ENCODE measurements around the gene PRPS1L1.
A peak's percentile ranks its signal among the peaks of the same experiment; 100 is the strongest.

The PRPS1L1 gene

DNA sequence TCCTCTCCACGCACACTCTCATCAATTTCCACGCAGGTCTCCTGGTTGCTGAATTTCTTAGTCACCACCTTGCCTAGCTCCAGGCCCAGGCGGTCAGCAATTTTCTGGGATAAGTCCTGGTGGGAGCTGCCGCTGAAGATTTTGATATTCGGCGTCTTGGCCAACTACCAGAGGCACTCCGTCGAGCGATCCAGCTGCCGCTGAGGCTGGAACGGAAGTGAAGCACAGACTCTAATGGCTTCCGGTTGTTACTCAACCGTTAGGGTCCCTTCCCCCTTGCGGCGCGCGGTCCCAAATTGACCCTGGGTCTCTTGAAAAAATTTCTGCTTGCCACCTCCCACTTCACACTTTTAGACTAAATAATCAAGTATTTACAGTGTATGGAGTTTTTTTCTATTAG, at the start of gene PRPS1L1:
PRPS1L1 (minus strand) TSS at position 219 of the 400 bp plus-strand sequence.
- no peak within 1 kb of the TSS for H3K27ac ChIP-seq
- no peak for DNase-seq (ENCODE audit: low read depth, low spot score)

DNA sequence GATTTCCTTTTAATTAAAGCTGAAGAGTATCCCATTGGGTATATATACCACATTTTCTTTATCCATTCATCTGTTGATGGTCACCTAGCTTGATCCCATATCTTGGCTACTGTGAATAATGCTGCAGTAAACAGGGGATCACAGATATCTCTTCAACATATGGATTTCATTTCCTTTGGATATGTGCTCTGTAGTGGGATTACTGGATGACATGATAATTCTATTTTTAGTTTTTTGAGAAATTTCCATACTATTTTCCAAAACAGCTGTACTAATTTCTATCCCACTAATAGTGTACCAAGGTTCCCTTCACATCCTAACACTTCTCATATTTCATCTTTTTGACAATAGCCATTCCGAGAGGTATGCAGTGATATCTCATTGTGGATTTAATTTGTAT, 48.8 kb upstream of the PRPS1L1 start:
- no peak for DNase-seq (ENCODE audit: low read depth, low spot score)
- H3K27ac ChIP-seq = no peak overlapping the region

DNA sequence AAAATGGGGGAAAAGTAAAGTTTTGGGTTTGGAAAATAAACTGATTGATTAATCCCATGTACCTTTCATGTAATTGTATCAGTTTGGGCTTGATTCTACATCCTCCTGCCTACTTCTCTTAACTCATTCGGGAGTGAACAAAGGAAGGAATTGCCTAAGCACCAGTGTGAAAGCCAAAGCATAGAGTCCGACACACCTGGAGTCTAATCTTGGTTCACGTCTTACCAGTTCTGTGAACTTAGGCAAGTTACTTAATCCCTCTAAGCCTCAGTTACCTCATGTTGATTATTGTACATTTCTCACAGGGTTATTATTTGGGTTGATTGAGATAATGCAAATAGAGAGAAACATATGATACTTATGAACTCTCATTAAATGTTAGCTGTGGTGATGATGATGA, 41.1 kb upstream of the PRPS1L1 start:
- DNase-seq (ENCODE audit: low read depth, low spot score) = no peak
- no peak overlapping the region for H3K27ac ChIP-seq

GRCh38 chr7:18064242-18064838, 36.7 kb upstream of the PRPS1L1 start:
- DNase-seq (ENCODE audit: low read depth, low spot score) = no peak

GRCh38 chr7:18063149-18063901, 35.7 kb upstream of the PRPS1L1 start:
- no peak for DNase-seq (ENCODE audit: low read depth, low spot score)
- H3K27ac ChIP-seq = no peak overlapping the region

More at GRCh38 chr7:18064242-18064838, 36.7 kb upstream of the PRPS1L1 start:
- H3K27ac ChIP-seq = no peak overlapping the region

GRCh38 chr7:18059171-18059570, 31.5 kb upstream of the PRPS1L1 start:
- no peak for DNase-seq (ENCODE audit: low read depth, low spot score)
- no peak overlapping the region for H3K27ac ChIP-seq

DNA sequence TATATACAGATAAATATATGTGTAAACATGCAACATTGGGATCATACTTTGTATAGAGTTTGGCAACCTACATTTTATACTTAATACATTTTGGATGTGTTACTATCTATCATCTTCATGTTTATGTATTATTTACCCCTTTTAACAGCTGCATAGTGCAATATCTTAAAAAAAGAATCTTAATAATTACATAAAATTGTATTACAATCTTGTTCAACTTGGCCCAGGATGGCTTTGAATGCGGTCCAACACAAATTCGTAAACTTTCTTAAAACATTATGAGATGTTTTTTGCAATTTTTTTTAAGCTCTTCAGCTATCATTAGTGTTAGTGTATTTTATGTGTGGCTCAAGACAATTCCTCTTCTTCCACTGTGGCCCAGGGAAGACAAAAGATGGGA, 26.3 kb upstream of the PRPS1L1 start:
- DNase-seq (ENCODE audit: low read depth, low spot score) = no peak

DNA sequence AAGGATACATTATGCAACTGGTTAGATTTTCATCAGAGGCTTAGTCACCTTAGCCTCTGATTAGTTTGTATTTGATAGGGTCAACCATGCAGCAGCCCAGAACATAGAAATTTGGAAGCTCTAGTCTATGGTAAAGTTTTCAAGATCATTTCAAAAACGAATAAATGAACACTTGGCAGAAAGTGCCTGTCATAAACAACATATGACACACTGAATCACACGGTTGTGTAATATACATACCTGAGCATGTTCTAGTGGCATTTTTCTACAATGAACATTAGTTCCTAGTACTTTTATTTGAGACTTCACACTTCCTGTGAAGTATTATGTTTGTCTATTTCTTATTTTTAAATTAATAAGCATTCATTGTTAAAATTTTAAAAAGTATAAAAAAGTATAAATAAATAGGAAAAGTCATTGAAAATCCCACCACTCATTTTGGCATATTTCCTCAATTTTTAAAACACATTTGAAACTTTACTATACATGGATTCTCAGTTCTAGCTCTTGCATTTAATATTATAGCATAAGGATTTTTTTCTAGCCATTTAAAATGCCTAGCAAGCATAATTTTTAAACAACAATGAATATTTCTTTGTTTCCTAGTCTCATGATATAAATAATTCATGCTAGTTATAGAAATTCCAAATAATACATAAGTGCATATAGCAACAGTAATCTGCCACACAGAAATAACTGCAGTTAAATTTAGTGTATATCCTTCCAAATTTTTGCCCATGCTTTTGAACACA, 25.7 kb upstream of the PRPS1L1 start:
- peak; percentile 27 for DNase-seq (ENCODE audit: low read depth, low spot score)
- peak overlapping the region; percentile 17 for H3K27ac ChIP-seq

More for the DNA sequence above, 26.3 kb upstream of the PRPS1L1 start:
- no peak overlapping the region for H3K27ac ChIP-seq

- H3K27ac ChIP-seq = no peak overlapping the region
- DNase-seq (ENCODE audit: low read depth, low spot score) = no peak
Measured at GRCh38 chr7:18049262-18049661, 21.6 kb upstream of the PRPS1L1 start.

GRCh38 chr7:18046601-18047000, 19.0 kb upstream of the PRPS1L1 start:
- no peak overlapping the region for H3K27ac ChIP-seq
- DNase-seq (ENCODE audit: low read depth, low spot score) = no peak

- H3K27ac ChIP-seq = no peak overlapping the region
Measured at GRCh38 chr7:18045171-18045570, 17.5 kb upstream of the PRPS1L1 start.

GRCh38 chr7:18041191-18041590, 13.5 kb upstream of the PRPS1L1 start:
- no peak overlapping the region for H3K27ac ChIP-seq
- no peak for DNase-seq (ENCODE audit: low read depth, low spot score)

More at GRCh38 chr7:18045171-18045570, 17.5 kb upstream of the PRPS1L1 start:
- no peak for DNase-seq (ENCODE audit: low read depth, low spot score)

DNA sequence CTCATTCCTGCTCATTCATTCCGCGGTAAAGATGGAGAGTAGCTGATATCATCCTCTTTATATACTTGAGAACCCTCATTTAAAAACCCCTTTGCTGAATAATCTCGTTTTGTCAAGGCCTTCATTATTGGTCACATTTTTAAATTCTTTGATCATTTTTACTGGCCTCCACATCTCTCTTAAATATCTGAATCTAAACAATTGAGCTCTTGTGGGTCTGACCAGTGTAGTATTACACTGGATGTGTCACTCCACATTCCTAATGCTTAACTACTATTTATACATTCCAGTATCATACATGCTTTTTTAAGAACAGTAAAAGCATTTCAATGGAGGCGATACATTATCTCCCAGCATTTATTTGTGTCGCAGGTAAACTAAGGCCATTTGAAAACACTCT, 12.6 kb upstream of the PRPS1L1 start:
- no peak overlapping the region for H3K27ac ChIP-seq
- DNase-seq (ENCODE audit: low read depth, low spot score) = peak; percentile 14

DNA sequence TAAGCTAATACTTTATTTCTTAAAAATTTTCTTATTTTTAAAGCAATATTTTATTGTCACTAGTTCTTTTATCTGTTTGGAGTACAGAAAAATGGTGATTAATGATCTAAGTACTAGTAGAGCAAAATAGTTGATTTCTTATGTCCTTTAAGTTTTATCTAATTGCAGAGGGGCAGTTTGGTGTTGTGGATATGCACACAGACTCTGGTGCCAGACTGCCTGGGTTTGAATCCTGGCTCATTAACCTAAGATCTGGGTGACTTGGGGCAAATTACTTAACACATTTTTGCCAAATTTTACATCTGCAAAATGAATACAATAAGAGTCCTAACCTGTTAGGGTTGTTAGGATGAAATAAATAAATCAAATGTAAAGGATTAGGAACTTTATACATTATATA, 10.7 kb upstream of the PRPS1L1 start:
- no peak for DNase-seq (ENCODE audit: low read depth, low spot score)
- H3K27ac ChIP-seq = no peak overlapping the region

- no peak for DNase-seq (ENCODE audit: low read depth, low spot score)
- no peak overlapping the region for H3K27ac ChIP-seq
Measured at GRCh38 chr7:18037609-18038008, 10.0 kb upstream of the PRPS1L1 start.

GRCh38 chr7:18036783-18037182, 9.1 kb upstream of the PRPS1L1 start:
- H3K27ac ChIP-seq = no peak overlapping the region
- no peak for DNase-seq (ENCODE audit: low read depth, low spot score)

DNA sequence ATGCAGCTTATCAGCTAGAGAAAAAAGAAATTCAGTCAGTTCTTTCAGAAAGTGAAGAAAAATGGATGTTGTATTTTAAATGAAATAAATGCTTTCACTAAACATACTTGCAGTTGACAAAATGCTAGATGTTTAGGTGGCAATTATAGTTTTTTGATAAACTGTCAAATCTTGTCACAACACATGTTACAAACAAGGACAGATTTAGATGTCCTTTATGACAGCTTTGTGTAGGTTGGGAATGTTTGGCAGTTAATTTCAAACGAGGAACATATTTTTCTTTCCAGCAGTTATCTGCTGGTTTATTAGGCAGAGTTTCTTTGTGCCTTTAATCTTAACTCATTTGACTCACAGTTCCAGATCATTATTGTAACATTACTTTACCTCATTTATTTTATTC, 3.1 kb upstream of the PRPS1L1 start:
- H3K27ac ChIP-seq = no peak overlapping the region
- DNase-seq (ENCODE audit: low read depth, low spot score) = no peak

DNA sequence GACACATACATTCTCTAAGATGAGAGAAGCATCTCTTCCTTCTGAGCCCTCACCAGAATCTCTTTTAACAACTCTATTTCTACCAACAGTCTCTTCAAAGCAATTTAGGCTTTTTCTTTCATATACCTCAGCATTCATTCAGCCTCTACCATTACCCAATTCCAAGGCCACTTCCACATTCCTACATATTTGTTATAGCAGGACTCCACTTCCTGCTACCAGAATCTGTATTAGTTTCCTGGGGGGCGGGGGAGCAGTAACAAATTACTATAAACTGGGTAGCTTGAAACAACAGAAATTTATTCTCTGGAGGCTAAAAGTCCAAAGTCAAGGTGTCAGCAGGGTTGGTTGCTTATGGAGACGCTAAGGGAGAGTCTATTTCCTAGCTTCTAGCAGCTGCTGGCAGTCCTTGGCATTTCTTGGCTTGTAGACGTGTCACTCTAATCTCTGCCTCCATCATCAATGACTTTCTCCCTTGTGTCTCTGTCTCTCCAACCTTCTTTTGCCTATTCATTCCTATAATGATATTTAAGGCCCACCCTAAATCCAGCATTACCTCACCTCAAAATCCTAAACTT, 7.4 kb downstream of the PRPS1L1 start:
- DNase-seq (ENCODE audit: low read depth, low spot score) = no peak

GRCh38 chr7:18019555-18019954, 8.1 kb downstream of the PRPS1L1 start:
- no peak for DNase-seq (ENCODE audit: low read depth, low spot score)
- H3K27ac ChIP-seq = peak overlapping the region; percentile 64

More for the DNA sequence above, 7.4 kb downstream of the PRPS1L1 start:
- H3K27ac ChIP-seq = peak overlapping the region; percentile 64

- peak overlapping the region; percentile 64 for H3K27ac ChIP-seq
Measured at GRCh38 chr7:18018296-18019215, 9.1 kb downstream of the PRPS1L1 start.

More at GRCh38 chr7:18018296-18019215, 9.1 kb downstream of the PRPS1L1 start:
- DNase-seq (ENCODE audit: low read depth, low spot score) = no peak

Measured in epithelial cell of prostate (primary cell).